H1 (cell line): ENCODE results near the gene FRMD3. TPM values are rescaled to one million over a fixed set of nuclear protein-coding genes. Genes with fewer than 3 reads are reported as not detected.

ENCODE experiments used
- CTCF ChIA-PET: fragments of 300-600 bp; sonication (Branson Sonifier 250); formaldehyde crosslinking; loops from one replicate; lab custom pipeline; 2021; ENCODE audit not compliant: partially characterized antibody; lab: Charles Lee
- POLR2A ChIA-PET: fragments of 300-600 bp; sonication (Branson Sonifier 250); formaldehyde crosslinking; loops from one replicate; lab custom pipeline; 2021; ENCODE audit warnings: inconsistent platforms; ENCODE audit not compliant: partially characterized antibody; lab: Charles Lee
- DNase-seq, 2 experiments: peaks; one replicate each; pipeline versions ENCODE4 v3.0.0 to v3.0.0-alpha.2; 2010 to 2022; ENCODE audit warnings: low spot score in 2 of 2, low read depth in 1 of 2, mixed read lengths in 1 of 2
- FAIRE-seq: peaks from 2 replicates; lab custom pipeline; 2011; peaks lifted over from hg19 to GRCh38; lab: Jason Lieb, UNC
- H2AFZ ChIP-seq: 2 replicates; pipeline ENCODE4 v1.8.1; 2012; ENCODE audit warnings: low read length, inconsistent platforms
- H2AK5ac ChIP-seq: 2 replicates; pipeline ENCODE4 v1.6.1; 2013; ENCODE audit warnings: low read depth, low read length
- H2BK120ac ChIP-seq: replicated peaks from 2 replicates; pipeline ENCODE3; 2013; ENCODE audit warnings: low read depth, low read length, inconsistent platforms
- H2BK12ac ChIP-seq: 2 replicates; pipeline ENCODE4 v1.6.1; 2013; ENCODE audit warnings: low read depth, low read length
- H2BK15ac ChIP-seq: 2 replicates; pipeline ENCODE4 v1.6.1; 2013; ENCODE audit warnings: low read length
- H2BK20ac ChIP-seq: 2 replicates; pipeline ENCODE4 v1.6.1; 2013; ENCODE audit warnings: low read length
- H2BK5ac ChIP-seq: 2 replicates; pipeline ENCODE4 v1.6.1; 2013; ENCODE audit warnings: low read depth, low read length
- H3K14ac ChIP-seq: 2 replicates; pipeline ENCODE4 v1.6.1; 2013; ENCODE audit warnings: inconsistent platforms; ENCODE audit not compliant: insufficient read length
- H3K18ac ChIP-seq: 2 replicates; pipeline ENCODE4 v1.6.1; 2013; ENCODE audit warnings: low read length; ENCODE audit errors: extremely low read depth
- H3K23ac ChIP-seq: 2 replicates; pipeline ENCODE4 v1.6.1; 2013; ENCODE audit warnings: inconsistent platforms; ENCODE audit not compliant: insufficient read length
- H3K23me2 ChIP-seq: 2 replicates; pipeline ENCODE4 v1.6.1; 2013; ENCODE audit warnings: low read depth, low read length
- H3K27ac ChIP-seq: 2 replicates; pipeline ENCODE4 v1.6.1; 2011; ENCODE audit warnings: low read depth, low read length, inconsistent platforms
- H3K27me3 ChIP-seq, 4 experiments: replicated peaks in 1 of 4; 1 replicate in 1 of 4; 2 replicates in 3 of 4; pipeline versions ENCODE4 v1.6.1 to v1.8.1; 2011 to 2013; ENCODE audit warnings: low read length in 3 of 4, mild to moderate bottlenecking in 3 of 4, inconsistent platforms in 2 of 4, mixed read lengths in 2 of 4, moderate library complexity in 1 of 4; ENCODE audit not compliant: control insufficient read depth in 3 of 4, insufficient read depth in 3 of 4; ENCODE audit errors: extremely low read depth in 1 of 4
- H3K36me3 ChIP-seq, 4 experiments: 2 replicates each; pipeline versions ENCODE4 v1.6.1 to v1.8.1; 2011 to 2013; ENCODE audit warnings: mild to moderate bottlenecking in 4 of 4, low read length in 3 of 4, moderate library complexity in 2 of 4, control low read depth in 1 of 4, inconsistent platforms in 1 of 4; ENCODE audit not compliant: insufficient read depth in 4 of 4, control insufficient read depth in 2 of 4
- H3K4ac ChIP-seq: replicated peaks from 2 replicates; pipeline ENCODE3; 2013; ENCODE audit warnings: low read length, low read depth, mixed read lengths, inconsistent platforms; ENCODE audit not compliant: insufficient read length
- H3K4me1 ChIP-seq, 4 experiments: replicated peaks in 1 of 4; 1 replicate in 1 of 4; 2 replicates in 3 of 4; pipeline versions ENCODE4 v1.6.1 to v1.8.1; 2011 to 2013; ENCODE audit warnings: low read length in 3 of 4, inconsistent platforms in 2 of 4, mixed read lengths in 1 of 4; ENCODE audit not compliant: insufficient read depth in 4 of 4, control insufficient read depth in 3 of 4
- H3K4me2 ChIP-seq, 2 experiments: 2 replicates each; pipeline versions ENCODE4 v1.6.1 to v1.8.1; 2011 to 2013; ENCODE audit warnings: low read depth in 2 of 2, low read length in 2 of 2, control low read depth in 1 of 2, inconsistent platforms in 1 of 2, mild to moderate bottlenecking in 1 of 2; ENCODE audit not compliant: insufficient read depth in 1 of 2
- H3K4me3 ChIP-seq, 4 experiments: fragments of 200-600, 300-600 bp in 1 of 4; sonication (generic), shearing (Covaris generic), sonication (Bioruptor Twin) in 1 of 4; 2 replicates each; pipeline versions ENCODE4 v1.5.1 to v1.8.1; 2011 to 2016; ENCODE audit warnings: low read length in 4 of 4, low read depth in 3 of 4, control low read depth in 2 of 4, inconsistent platforms in 2 of 4, mild to moderate bottlenecking in 2 of 4, mixed read lengths in 1 of 4, moderate library complexity in 1 of 4; ENCODE audit not compliant: insufficient read depth in 2 of 4; ENCODE audit errors: extremely low read depth in 1 of 4
- H3K56ac ChIP-seq: replicated peaks from 2 replicates; pipeline ENCODE3; 2013; ENCODE audit warnings: low read depth, mild to moderate bottlenecking, mixed read lengths, low read length, inconsistent platforms; ENCODE audit not compliant: insufficient read length
- H3K79me1 ChIP-seq: 2 replicates; pipeline ENCODE4 v1.6.1; 2013; ENCODE audit warnings: low read depth, low read length, control low read depth
- H3K79me2 ChIP-seq, 2 experiments: 2 replicates each; pipeline versions ENCODE4 v1.6.1 to v1.8.1; 2012 to 2013; ENCODE audit warnings: low read length in 2 of 2, mild to moderate bottlenecking in 2 of 2, inconsistent platforms in 1 of 2; ENCODE audit not compliant: insufficient read depth in 2 of 2, control insufficient read depth in 1 of 2
- H3K9ac ChIP-seq, 4 experiments: replicated peaks in 1 of 4; 1 replicate in 1 of 4; 2 replicates in 3 of 4; pipeline versions ENCODE4 v1.6.1 to v1.8.1; 2011 to 2013; ENCODE audit warnings: low read depth in 3 of 4, low read length in 3 of 4, control low read depth in 2 of 4, mild to moderate bottlenecking in 2 of 4, moderate library complexity in 2 of 4, inconsistent platforms in 1 of 4; ENCODE audit errors: extremely low read depth in 1 of 4
- H3K9me3 ChIP-seq, 2 experiments: 2 replicates each; pipeline versions ENCODE4 v1.6.1 to v1.8.1; 2012 to 2013; ENCODE audit warnings: mild to moderate bottlenecking in 2 of 2, moderate library complexity in 2 of 2, control low read depth in 1 of 2, inconsistent platforms in 1 of 2, low read depth in 1 of 2, low read length in 1 of 2, mixed read lengths in 1 of 2; ENCODE audit not compliant: insufficient read depth in 2 of 2
- H4K20me1 ChIP-seq, 2 experiments: replicated peaks in 1 of 2; 2 replicates each; pipeline versions ENCODE3 to v1.8.1; 2011 to 2013; ENCODE audit warnings: inconsistent platforms in 2 of 2, low read length in 2 of 2, mild to moderate bottlenecking in 1 of 2; ENCODE audit not compliant: insufficient read depth in 2 of 2, control insufficient read depth in 1 of 2
- H4K5ac ChIP-seq: 2 replicates; pipeline ENCODE4 v1.6.1; 2013; ENCODE audit warnings: low read length, low read depth, mixed read lengths, inconsistent platforms; ENCODE audit not compliant: insufficient read length
- H4K8ac ChIP-seq: 2 replicates; pipeline ENCODE4 v1.8.0; 2013; ENCODE audit warnings: mild to moderate bottlenecking, moderate library complexity, low read length, inconsistent platforms; ENCODE audit not compliant: insufficient read depth; ENCODE audit errors: extremely low read depth
- H4K91ac ChIP-seq: replicated peaks from 2 replicates; pipeline ENCODE3; 2013; ENCODE audit warnings: low read length, mixed read lengths, inconsistent platforms; ENCODE audit not compliant: insufficient read length
- BCL11A ChIP-seq, 2 experiments: IDR thresholded peaks; one replicate each; pipeline ENCODE4 v1.6.1; 2011; ENCODE audit warnings: low read depth in 2 of 2, low read length in 2 of 2, mild to moderate bottlenecking in 2 of 2
- BRCA1 ChIP-seq: IDR thresholded peaks from 2 replicates; pipeline ENCODE4 v1.6.1; 2012; ENCODE audit warnings: low read depth, low read length, improper control_type of control experiment
- CTBP2 ChIP-seq: IDR thresholded peaks from 2 replicates; pipeline ENCODE4 v1.7.0; 2011; ENCODE audit warnings: borderline replicate concordance, mild to moderate bottlenecking, moderate library complexity, mixed read lengths, low read length; ENCODE audit not compliant: insufficient read depth, insufficient read length
- EP300 ChIP-seq, 2 experiments: IDR thresholded peaks; 1 replicate in 1 of 2; 2 replicates in 1 of 2; pipeline ENCODE4 v1.6.1; 2011 to 2012; ENCODE audit warnings: low read depth in 2 of 2, low read length in 2 of 2, mild to moderate bottlenecking in 2 of 2, borderline replicate concordance in 1 of 2, inconsistent platforms in 1 of 2, moderate library complexity in 1 of 2
- EZH2 ChIP-seq: fragments of 200-600 bp; sonication (generic); IDR thresholded peaks from 2 replicates; pipeline ENCODE4 v1.7.1; 2012; ENCODE audit warnings: low read depth, mild to moderate bottlenecking, moderate library complexity, low read length, inconsistent platforms; ENCODE audit not compliant: severe bottlenecking
- NRF1 ChIP-seq: IDR thresholded peaks from 2 replicates; pipeline ENCODE4 v1.6.1; 2011; ENCODE audit warnings: mild to moderate bottlenecking, low read depth, low read length, improper control_type of control experiment
- PHF8 ChIP-seq: fragments of 200-600 bp; sonication (generic); conservative IDR thresholded peaks from 2 replicates; pipeline ENCODE4 v1.7.1; 2012; ENCODE audit warnings: low read depth, mild to moderate bottlenecking, inconsistent platforms, low read length, moderate library complexity
- RFX5 ChIP-seq: IDR thresholded peaks from 2 replicates; pipeline ENCODE4 v1.6.1; 2011; ENCODE audit warnings: low read depth, low read length, improper control_type of control experiment, borderline replicate concordance
- SP2 ChIP-seq: IDR thresholded peaks from 2 replicates; pipeline ENCODE4 v1.6.1; 2012; ENCODE audit warnings: mild to moderate bottlenecking, low read length, inconsistent platforms
- SUZ12 ChIP-seq: fragments of 200-600 bp; sonication (generic); IDR thresholded peaks from 2 replicates; pipeline ENCODE4 v1.6.1; 2012; ENCODE audit warnings: mild to moderate bottlenecking, inconsistent platforms, low read length, moderate library complexity, mixed read lengths
- TBP ChIP-seq: IDR thresholded peaks from 2 replicates; pipeline ENCODE4 v1.6.1; 2011; ENCODE audit warnings: low read depth, low read length, improper control_type of control experiment
- ZNF274 ChIP-seq: IDR thresholded peaks from 2 replicates; pipeline ENCODE4 v1.7.0; 2012; ENCODE audit warnings: low read length, borderline replicate concordance; ENCODE audit errors: extremely low read depth
- WGBS, 2 experiments: shearing (Covaris generic) in 1 of 2; methylation state at CpG; one replicate each; pipeline versions ENCODE4 v1.1.6 to v1.1.7; 2013 to 2015; ENCODE audit warnings: low lambda C conversion rate in 2 of 2, mixed read lengths in 2 of 2, inconsistent platforms in 1 of 2, low coverage in 1 of 2, missing lambda C conversion rate in 1 of 2; ENCODE audit not compliant: insufficient replicate concordance in 2 of 2, insufficient coverage in 1 of 2, insufficient read length in 1 of 2; ENCODE audit errors: extremely low coverage in 1 of 2, missing lambda C conversion rate in 1 of 2; 5-methylcytosine and 5-hydroxymethylcytosine counted together
- polyA plus RNA-seq, 7 experiments: library from polyadenylated mRNA; depleted of rRNA in 3 of 7; stranded (reverse) in 5 of 7; unstranded in 2 of 7; fragments of >200 nt in 5 of 7; fragments of 200-250 nt in 2 of 7; gene quantifications; 1 replicate in 5 of 7; 2 replicates in 1 of 7; 4 replicates in 1 of 7; pipeline versions ENCODE4 v1.2.1 to v1.2.3, GENCODE V29; 2011 to 2013; ENCODE audit warnings: missing spikeins in 2 of 7, mixed read lengths in 2 of 7
- total RNA-seq: library from RNA; stranded (reverse); fragmentation: NEBNext Ultra II Directional; extraction: Animal tissue kit (Norgen Biotek cat#: 25700); gene quantifications from 2 replicates; pipeline ENCODE4 v1.2.1, GENCODE V29; 2021

FRMD3 gene
- total and polyA plus RNA-seq, 2 of the 8 experiments (the other 6 are each of a cell fraction or from before 2014, with no cell fraction given), result 0.15 to 1.4 TPM

DNA sequence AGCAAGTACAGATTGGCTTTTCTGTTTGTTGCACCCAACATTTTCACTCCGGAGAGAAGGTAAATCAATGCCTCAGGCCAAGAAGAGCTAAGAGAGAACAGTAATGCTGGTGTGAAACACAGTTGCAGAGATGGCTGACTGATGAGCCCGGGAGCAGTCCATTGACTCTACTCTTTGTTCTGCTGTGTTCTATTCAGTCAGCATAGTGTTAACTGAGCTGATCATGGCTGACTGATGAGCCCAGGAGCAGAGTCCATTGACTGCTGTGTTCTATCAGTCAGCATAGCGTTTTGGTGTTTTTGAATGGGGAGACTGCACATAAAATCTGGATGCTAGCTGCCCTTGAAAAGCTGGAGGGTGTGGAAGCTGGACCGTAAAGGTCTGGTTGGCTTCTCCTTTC lies 141.4 kb downstream of the FRMD3 start:
- no peak overlapping the region for H3K23ac ChIP-seq
- CTCF ChIA-PET, result interaction anchor here (1.1 to 1.7 kb wide), 4 partner anchors 26 to 186 kb away, joined by 3 to 6 read pairs (median 4); no protein-coding TSS in a partner anchor
- FAIRE-seq (no peak), DNase-seq (no peak)
- H3K9ac ChIP-seq, result no peak overlapping the region
- no peak overlapping the region for H2BK12ac ChIP-seq
- no peaks in the 10 kb centered on the region for H3K79me2 ChIP-seq
- H2BK120ac ChIP-seq, result no peak overlapping the region
- no peak overlapping the region for H3K14ac ChIP-seq
- POLR2A ChIA-PET, result no interaction called here
- no peaks in the 10 kb centered on the region for H3K36me3 ChIP-seq
- H3K4ac ChIP-seq, result no peak overlapping the region
- no peak overlapping the region for H4K8ac ChIP-seq
- H3K79me1 ChIP-seq, result no peaks in the 10 kb centered on the region
- H2BK15ac ChIP-seq, result no peak overlapping the region
- H3K4me1 ChIP-seq, result no peaks in the 10 kb centered on the region
- H2BK20ac ChIP-seq, result no peak overlapping the region
- no peaks in the 10 kb centered on the region for H3K23me2 ChIP-seq
- no peak overlapping the region for H3K27ac ChIP-seq
- no peak overlapping the region for H3K4me2 ChIP-seq
- H3K9me3 ChIP-seq, result no peaks in the 10 kb centered on the region; a peak in 1 of 4 replicates
- no peak overlapping the region for H3K18ac ChIP-seq
- H3K4me3 ChIP-seq, result no peak overlapping the region
- TF ChIP-seq NRF1 (no peak), ZNF274 (no peak), EZH2 (no peak), PHF8 (no peak), BRCA1 (no peak), SUZ12 (no peak), EP300 (IDR thresholded peaks at IDR 0.05; ENCODE audit: borderline replicate concordance in 1 of 2, low read depth in 2 of 2, low read length in 2 of 2) (no peak), TBP (no peak), BCL11A (IDR thresholded peaks at IDR 0.05; ENCODE audit: low read depth in 2 of 2, low read length in 2 of 2) (no peak), SP2 (no peak), CTBP2 (no peak), RFX5 (no peak)
- TF ChIP-seq, all 59 proteins: peak for 0
- Histone ChIP-seq H2AFZ (no peak overlapping the region), H2AK5ac (no peak overlapping the region), H4K20me1 (no peaks in the 10 kb centered on the region), H3K56ac (no peak overlapping the region), H4K5ac (no peak overlapping the region), H2BK5ac (no peak overlapping the region), H3K27me3 (no peaks in the 10 kb centered on the region), H4K91ac (no peak overlapping the region)
- 92% methylated on average over 4 of the region's 4 CpGs; no CpG with 5 or more reads in 1 of the 2 experiments for WGBS, 2 experiments
